IPS-20b (cell line): ENCODE results near the gene MPP4.

ENCODE experiments used
- H3K27ac ChIP-seq: one replicate; pipeline ENCODE4 v1.5.1; 2013; ENCODE audit warnings: low read length
- H3K27me3 ChIP-seq: 2 replicates; pipeline ENCODE4 v1.6.1; 2013; ENCODE audit warnings: mild to moderate bottlenecking, low read length, inconsistent platforms; ENCODE audit not compliant: insufficient read depth
- H3K36me3 ChIP-seq: 2 replicates; pipeline ENCODE4 v1.6.1; 2013; ENCODE audit warnings: low read depth, mild to moderate bottlenecking, inconsistent platforms, low read length, moderate library complexity; ENCODE audit not compliant: insufficient read depth
- H3K4me1 ChIP-seq: 2 replicates; pipeline ENCODE4 v1.6.1; 2013; ENCODE audit warnings: mild to moderate bottlenecking, control low read depth, inconsistent platforms, low read length, moderate library complexity; ENCODE audit not compliant: insufficient read depth
- H3K4me3 ChIP-seq: 2 replicates; pipeline ENCODE4 v1.5.1; 2013; ENCODE audit warnings: mild to moderate bottlenecking, low read length, inconsistent platforms
- H3K9ac ChIP-seq: 2 replicates; pipeline ENCODE4 v1.6.1; 2013; ENCODE audit warnings: low read depth, mild to moderate bottlenecking, inconsistent platforms, low read length, moderate library complexity
- H3K9me3 ChIP-seq: 2 replicates; pipeline ENCODE4 v1.6.1; 2013; ENCODE audit warnings: mild to moderate bottlenecking, low read depth, low read length, inconsistent platforms; ENCODE audit not compliant: insufficient read depth

MPP4 gene

GRCh38 chr2:201707142-201707541 lies 8.7 kb upstream of the MPP4 start:
- H3K9ac ChIP-seq: no peak overlapping the region
- no peaks in the 10 kb centered on the region for H3K4me1 ChIP-seq
- H3K27ac ChIP-seq: no peak overlapping the region
- H3K36me3 ChIP-seq: peaks cover 76% of the 10 kb centered on the region
- H3K4me3 ChIP-seq: no peak overlapping the region
- no peaks in the 10 kb centered on the region for H3K9me3 ChIP-seq
- H3K27me3 ChIP-seq: no peaks in the 10 kb centered on the region

GRCh38 chr2:201704536-201704935 lies 6.1 kb upstream of the MPP4 start:
- H3K27ac ChIP-seq: no peak overlapping the region
- H3K9ac ChIP-seq: no peak overlapping the region
- H3K27me3 ChIP-seq: no peaks in the 10 kb centered on the region
- H3K36me3 ChIP-seq: peaks cover 77% of the 10 kb centered on the region
- no peak overlapping the region for H3K4me3 ChIP-seq
- peaks cover 20% of the 10 kb centered on the region for H3K4me1 ChIP-seq
- H3K9me3 ChIP-seq: no peaks in the 10 kb centered on the region

- Histone ChIP-seq H3K27me3 (no peaks in the 10 kb centered on the region), H3K4me1 (peaks cover 44% of the 10 kb centered on the region), H3K36me3 (peaks cover 48% of the 10 kb centered on the region), H3K4me3 (no peak overlapping the region), H3K9ac (peak overlapping the region; percentile 1; the same call in 1 of the 2 replicates), H3K27ac (no peak overlapping the region), H3K9me3 (no peaks in the 10 kb centered on the region)
Observed at GRCh38 chr2:201701646-201702045, 3.2 kb upstream of the MPP4 start.

- Histone ChIP-seq H3K36me3 (peaks cover 29% of the 10 kb centered on the region), H3K27me3 (no peaks in the 10 kb centered on the region), H3K9me3 (no peaks in the 10 kb centered on the region), H3K27ac (no peak overlapping the region), H3K9ac (no peak overlapping the region), H3K4me3 (no peak overlapping the region), H3K4me1 (peaks cover 46% of the 10 kb centered on the region)
Observed at GRCh38 chr2:201699416-201699815, 972 bp upstream of the MPP4 start.

- no peak overlapping the region for H3K27ac ChIP-seq
Observed at GRCh38 chr2:201697899-201698298, 545 bp downstream of the MPP4 start.

GRCh38 chr2:201696151-201696659 lies 2.2 kb downstream of the MPP4 start:
- Histone ChIP-seq H3K4me3 (no peak overlapping the region), H3K36me3 (peaks cover 7% of the 10 kb centered on the region; the same call in 1 of the 2 replicates), H3K27me3 (no peaks in the 10 kb centered on the region), H3K9ac (no peak overlapping the region), H3K4me1 (peaks cover 42% of the 10 kb centered on the region), H3K9me3 (no peaks in the 10 kb centered on the region), H3K27ac (no peak overlapping the region)

More at GRCh38 chr2:201697899-201698298, 545 bp downstream of the MPP4 start:
- peaks cover 23% of the 10 kb centered on the region for H3K36me3 ChIP-seq
- no peak overlapping the region for H3K9ac ChIP-seq
- no peak overlapping the region for H3K4me3 ChIP-seq
- no peaks in the 10 kb centered on the region for H3K27me3 ChIP-seq
- peaks cover 46% of the 10 kb centered on the region for H3K4me1 ChIP-seq
- H3K9me3 ChIP-seq: no peaks in the 10 kb centered on the region

- Histone ChIP-seq H3K9me3 (no peaks in the 10 kb centered on the region), H3K36me3 (no peaks in the 10 kb centered on the region), H3K9ac (no peak overlapping the region), H3K4me1 (no peaks in the 10 kb centered on the region), H3K27me3 (no peaks in the 10 kb centered on the region), H3K27ac (no peak overlapping the region), H3K4me3 (no peak overlapping the region)
Observed at GRCh38 chr2:201685156-201685555, 13.3 kb downstream of the MPP4 start.

- Histone ChIP-seq H3K4me3 (no peak overlapping the region), H3K4me1 (no peaks in the 10 kb centered on the region), H3K36me3 (no peaks in the 10 kb centered on the region), H3K27me3 (no peaks in the 10 kb centered on the region), H3K27ac (no peak overlapping the region), H3K9ac (no peak overlapping the region), H3K9me3 (no peaks in the 10 kb centered on the region)
Observed at GRCh38 chr2:201680743-201681142, 17.7 kb downstream of the MPP4 start.

GRCh38 chr2:201678401-201678800 lies 20.0 kb downstream of the MPP4 start:
- Histone ChIP-seq H3K27me3 (no peaks in the 10 kb centered on the region), H3K9me3 (no peaks in the 10 kb centered on the region), H3K4me3 (no peak overlapping the region), H3K9ac (no peak overlapping the region), H3K27ac (no peak overlapping the region), H3K4me1 (no peaks in the 10 kb centered on the region), H3K36me3 (no peaks in the 10 kb centered on the region)

GRCh38 chr2:201675454-201675853 lies 23.0 kb downstream of the MPP4 start:
- no peak overlapping the region for H3K9ac ChIP-seq
- no peaks in the 10 kb centered on the region for H3K4me1 ChIP-seq
- no peak overlapping the region for H3K4me3 ChIP-seq
- H3K27me3 ChIP-seq: no peaks in the 10 kb centered on the region
- no peaks in the 10 kb centered on the region for H3K9me3 ChIP-seq
- no peak overlapping the region for H3K27ac ChIP-seq
- H3K36me3 ChIP-seq: no peaks in the 10 kb centered on the region

- Histone ChIP-seq H3K4me1 (no peaks in the 10 kb centered on the region), H3K36me3 (no peaks in the 10 kb centered on the region), H3K27ac (no peak overlapping the region), H3K4me3 (no peak overlapping the region), H3K9me3 (no peaks in the 10 kb centered on the region), H3K9ac (no peak overlapping the region), H3K27me3 (no peaks in the 10 kb centered on the region)
Observed at GRCh38 chr2:201674794-201675193, 23.6 kb downstream of the MPP4 start.

GRCh38 chr2:201674298-201674697 lies 24.1 kb downstream of the MPP4 start:
- H3K9me3 ChIP-seq: no peaks in the 10 kb centered on the region
- H3K4me3 ChIP-seq: no peak overlapping the region
- H3K27ac ChIP-seq: no peak overlapping the region
- H3K4me1 ChIP-seq: no peaks in the 10 kb centered on the region
- no peak overlapping the region for H3K9ac ChIP-seq
- no peaks in the 10 kb centered on the region for H3K36me3 ChIP-seq
- no peaks in the 10 kb centered on the region for H3K27me3 ChIP-seq
